Liver (tissue), 9 donors: Measurements from ENCODE around the gene GALNT10. TPM values are rescaled to one million over a fixed set of nuclear protein-coding genes. Genes with fewer than 3 reads are reported as not detected.

Source experiments
- DNase-seq: peaks from one replicate; pipeline ENCODE4 v3.0.0-alpha.2; 2017; ENCODE audit warnings: low spot score
- H3K27ac ChIP-seq, 2 donors: one replicate each; pipeline ENCODE4 v1.7.0; 2013; ENCODE audit warnings: inconsistent platforms in 2 of 2, low read length in 2 of 2, control low read depth in 1 of 2, low read depth in 1 of 2, mild to moderate bottlenecking in 1 of 2
- H3K27me3 ChIP-seq, 4 donors: one replicate each; pipeline versions ENCODE4 v1.6.1 to v1.7.0; 2013; ENCODE audit warnings: low read length in 3 of 4, inconsistent platforms in 1 of 4, mild to moderate bottlenecking in 1 of 4, moderate library complexity in 1 of 4; ENCODE audit not compliant: control insufficient read depth in 4 of 4, insufficient read depth in 4 of 4
- H3K36me3 ChIP-seq, 4 donors: one replicate each; pipeline versions ENCODE4 v1.6.1 to v1.7.0; 2013; ENCODE audit warnings: low read length in 3 of 4, mild to moderate bottlenecking in 3 of 4, low read depth in 1 of 4, moderate library complexity in 1 of 4; ENCODE audit not compliant: control insufficient read depth in 4 of 4, insufficient read depth in 3 of 4
- H3K4me1 ChIP-seq, 4 donors: one replicate each; pipeline versions ENCODE4 v1.6.1 to v1.7.0; 2013; ENCODE audit warnings: low read length in 3 of 4, mild to moderate bottlenecking in 3 of 4, moderate library complexity in 1 of 4; ENCODE audit not compliant: control insufficient read depth in 4 of 4, insufficient read depth in 4 of 4
- H3K4me3 ChIP-seq, 3 donors: one replicate each; pipeline versions ENCODE4 v1.6.1 to v1.7.0; 2013; ENCODE audit warnings: low read length in 3 of 3, control low read depth in 1 of 3, low read depth in 1 of 3, mild to moderate bottlenecking in 1 of 3
- H3K9ac ChIP-seq, 2 donors: one replicate each; pipeline ENCODE4 v1.7.0; 2013; ENCODE audit warnings: low read length in 2 of 2, mild to moderate bottlenecking in 2 of 2, moderate library complexity in 2 of 2, control low read depth in 1 of 2, low read depth in 1 of 2
- H3K9me3 ChIP-seq, 4 donors: one replicate each; pipeline versions ENCODE4 v1.6.1 to v1.7.0; 2013; ENCODE audit warnings: low read length in 3 of 4; ENCODE audit not compliant: control insufficient read depth in 4 of 4
- FOXA1 ChIP-seq: IDR thresholded peaks from 2 replicates; pipeline ENCODE4 v1.6.1; 2016; ENCODE audit warnings: antibody characterized with exemption
- HNF4A ChIP-seq, 2 donors: conservative IDR thresholded peaks; 2 replicates each; pipeline ENCODE4 v1.6.1; 2016; ENCODE audit warnings: antibody characterized with exemption in 2 of 2, mild to moderate bottlenecking in 2 of 2
- HNF4G ChIP-seq: IDR thresholded peaks from 2 replicates; pipeline ENCODE4 v1.6.1; 2016; ENCODE audit warnings: antibody characterized with exemption
- JUND ChIP-seq, 2 donors: IDR thresholded peaks; 2 replicates each; pipeline ENCODE4 v1.6.1; 2016; ENCODE audit warnings: antibody characterized with exemption in 2 of 2
- NR2F2 ChIP-seq: IDR thresholded peaks from 2 replicates; pipeline ENCODE4 v1.6.1; 2016; ENCODE audit warnings: antibody characterized with exemption
- RXRA ChIP-seq, 2 donors: IDR thresholded peaks; 2 replicates each; pipeline ENCODE4 v1.6.1; 2017 to 2018; ENCODE audit warnings: antibody characterized with exemption in 2 of 2, mild to moderate bottlenecking in 1 of 2
- SP1 ChIP-seq: IDR thresholded peaks from 2 replicates; pipeline ENCODE4 v1.6.1; 2018; ENCODE audit warnings: antibody characterized with exemption, mild to moderate bottlenecking
- TAF1 ChIP-seq: conservative IDR thresholded peaks from 2 replicates; pipeline ENCODE4 v1.6.1; 2016; ENCODE audit warnings: antibody characterized with exemption, mild to moderate bottlenecking
- YY1 ChIP-seq: IDR thresholded peaks from 2 replicates; pipeline ENCODE4 v1.6.1; 2016; ENCODE audit warnings: antibody characterized with exemption, mild to moderate bottlenecking
- WGBS: extraction: QIAGEN DNeasy Blood & Tissue Kit; methylation state at CpG from one replicate; pipeline ENCODE4 v1.1.7; 2013; 5-methylcytosine and 5-hydroxymethylcytosine counted together
- polyA plus RNA-seq, 2 donors: library from polyadenylated mRNA; stranded (reverse) in 1 of 2; unstranded in 1 of 2; fragments of 200-250 nt in 1 of 2; fragments of >200 nt in 1 of 2; fragmentation: Nextera tagmentation in 1 of 2; extraction: Ambion mirVana in 1 of 2; gene quantifications; one replicate each; pipeline versions ENCODE4 v1.2.1 to v1.2.3, GENCODE V29; 2013 to 2015
- total RNA-seq, 2 donors: library from RNA; depleted of rRNA; stranded (reverse); fragments of >200 nt; gene quantifications; one replicate each; pipeline ENCODE4 v1.2.3, GENCODE V29; 2014
- TF ChIP-seq, protein P1 (sequence below): IDR thresholded peaks from 2 replicates; pipeline ENCODE4 v1.6.1; 2016; ENCODE audit warnings: antibody characterized with exemption, mild to moderate bottlenecking
- TF ChIP-seq, protein P2 (sequence below): fragments of 150-350 bp; IDR thresholded peaks from 2 replicates; pipeline ENCODE4 v1.5.1; 2017; ENCODE audit warnings: improper control_type of control experiment, low read depth, low read length; ENCODE audit not compliant: missing input control
- donor health status: healthy.
- donor health status: healthy.
- donor health status: healthy.
- donor health status: healthy.
- donor health status: healthy.

The GALNT10 gene
- total and polyA plus RNA-seq, 4 donors: 1.1 to 17.8 (median 5.3) TPM

DNA sequence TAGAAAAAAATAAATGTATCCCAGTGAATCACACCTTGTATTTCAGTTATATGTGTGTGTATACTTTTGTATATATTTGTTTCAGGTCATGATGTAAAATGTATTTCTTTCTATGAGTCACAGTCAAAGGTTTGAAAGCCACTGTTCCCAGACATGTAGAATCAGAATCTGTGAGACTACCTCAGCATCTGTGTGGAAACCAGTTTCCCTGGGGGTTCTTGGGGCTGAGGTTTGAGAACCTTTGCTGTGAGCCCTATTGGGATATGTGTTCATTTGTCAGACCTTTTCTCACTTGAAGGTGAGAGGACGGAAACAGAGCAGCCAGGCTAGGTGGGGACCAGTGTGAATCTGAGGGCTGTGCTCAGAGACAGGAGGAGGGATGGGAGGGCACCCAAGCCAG, 176.6 kb downstream of the GALNT10 start (continued):
- TF ChIP-seq, protein P1, sequence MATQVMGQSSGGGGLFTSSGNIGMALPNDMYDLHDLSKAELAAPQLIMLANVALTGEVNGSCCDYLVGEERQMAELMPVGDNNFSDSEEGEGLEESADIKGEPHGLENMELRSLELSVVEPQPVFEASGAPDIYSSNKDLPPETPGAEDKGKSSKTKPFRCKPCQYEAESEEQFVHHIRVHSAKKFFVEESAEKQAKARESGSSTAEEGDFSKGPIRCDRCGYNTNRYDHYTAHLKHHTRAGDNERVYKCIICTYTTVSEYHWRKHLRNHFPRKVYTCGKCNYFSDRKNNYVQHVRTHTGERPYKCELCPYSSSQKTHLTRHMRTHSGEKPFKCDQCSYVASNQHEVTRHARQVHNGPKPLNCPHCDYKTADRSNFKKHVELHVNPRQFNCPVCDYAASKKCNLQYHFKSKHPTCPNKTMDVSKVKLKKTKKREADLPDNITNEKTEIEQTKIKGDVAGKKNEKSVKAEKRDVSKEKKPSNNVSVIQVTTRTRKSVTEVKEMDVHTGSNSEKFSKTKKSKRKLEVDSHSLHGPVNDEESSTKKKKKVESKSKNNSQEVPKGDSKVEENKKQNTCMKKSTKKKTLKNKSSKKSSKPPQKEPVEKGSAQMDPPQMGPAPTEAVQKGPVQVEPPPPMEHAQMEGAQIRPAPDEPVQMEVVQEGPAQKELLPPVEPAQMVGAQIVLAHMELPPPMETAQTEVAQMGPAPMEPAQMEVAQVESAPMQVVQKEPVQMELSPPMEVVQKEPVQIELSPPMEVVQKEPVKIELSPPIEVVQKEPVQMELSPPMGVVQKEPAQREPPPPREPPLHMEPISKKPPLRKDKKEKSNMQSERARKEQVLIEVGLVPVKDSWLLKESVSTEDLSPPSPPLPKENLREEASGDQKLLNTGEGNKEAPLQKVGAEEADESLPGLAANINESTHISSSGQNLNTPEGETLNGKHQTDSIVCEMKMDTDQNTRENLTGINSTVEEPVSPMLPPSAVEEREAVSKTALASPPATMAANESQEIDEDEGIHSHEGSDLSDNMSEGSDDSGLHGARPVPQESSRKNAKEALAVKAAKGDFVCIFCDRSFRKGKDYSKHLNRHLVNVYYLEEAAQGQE: no peak
- TF ChIP-seq HNF4G: no peak
- no peak for TF ChIP-seq NR2F2

DNA sequence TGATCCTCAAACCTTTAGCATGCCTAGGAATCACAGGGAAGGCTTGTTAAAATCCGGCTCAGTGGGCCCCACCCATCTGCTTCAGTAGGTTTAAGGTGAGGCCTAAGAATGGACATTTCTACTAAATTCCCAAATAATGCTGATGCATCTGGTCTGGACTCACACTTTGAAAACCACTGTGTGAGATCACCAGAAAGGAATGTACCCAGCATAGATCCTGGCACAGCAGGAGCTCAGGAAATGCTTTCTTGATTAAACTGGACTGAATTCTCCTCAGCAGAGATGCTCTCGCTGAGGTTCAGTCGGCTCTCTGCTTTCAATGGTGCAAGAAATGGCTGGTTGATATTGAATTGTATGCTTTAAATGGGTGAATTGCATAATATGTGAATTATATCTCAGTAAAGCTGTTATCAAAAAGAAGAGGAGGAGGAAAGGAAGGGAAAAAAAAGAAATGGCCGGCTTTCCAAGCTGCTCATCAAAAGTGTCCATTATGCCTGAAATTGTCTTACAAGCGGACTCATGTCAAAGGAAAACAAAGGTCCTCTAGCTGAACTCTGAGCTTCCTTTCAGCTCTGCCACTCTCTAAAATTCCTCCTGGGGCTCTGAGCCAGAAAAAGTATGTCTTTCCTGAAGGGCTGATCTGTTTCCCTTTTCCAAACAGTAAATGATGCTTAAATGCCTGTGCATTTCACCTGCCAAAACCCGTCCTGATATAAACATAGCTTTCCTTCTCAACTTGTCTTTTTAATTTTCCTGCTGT, 177.7 kb downstream of the GALNT10 start:
- Histone ChIP-seq H3K4me1 (no peaks in the 10 kb centered on the region), H3K9ac (no peak overlapping the region)
- 78% methylated on average over 6 of the region's 6 CpGs for WGBS

DNA sequence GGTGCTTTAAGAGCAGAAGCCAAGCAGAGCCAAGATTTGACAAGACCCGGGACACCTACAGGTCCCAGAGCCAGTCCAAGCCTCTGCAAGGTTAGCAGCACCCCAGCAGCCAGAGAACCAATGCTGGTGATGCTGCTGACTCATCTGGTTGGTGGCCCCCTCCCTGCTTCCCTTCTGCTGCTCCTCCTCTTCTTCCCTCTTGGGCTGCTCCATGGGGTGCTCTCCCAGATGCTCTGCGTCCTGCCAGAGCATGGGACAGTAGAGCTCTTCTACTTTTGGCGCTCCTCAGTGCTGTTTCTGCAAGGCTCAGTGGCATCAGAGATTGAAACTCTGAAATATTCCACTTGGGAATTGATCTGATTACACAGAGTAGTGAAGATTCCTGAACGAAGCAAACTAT, 179.1 kb downstream of the GALNT10 start:
- DNase-seq: no peak
- no peak overlapping the region for H3K9ac ChIP-seq
- no peaks in the 10 kb centered on the region for H3K4me1 ChIP-seq
- H3K4me3 ChIP-seq: no peak overlapping the region
- H3K27ac ChIP-seq: no peak overlapping the region
- no peaks in the 10 kb centered on the region for H3K27me3 ChIP-seq
- no peak for TF ChIP-seq TAF1
- no peak for TF ChIP-seq HNF4A (conservative IDR thresholded peaks at IDR 0.05)
- TF ChIP-seq, protein P2, sequence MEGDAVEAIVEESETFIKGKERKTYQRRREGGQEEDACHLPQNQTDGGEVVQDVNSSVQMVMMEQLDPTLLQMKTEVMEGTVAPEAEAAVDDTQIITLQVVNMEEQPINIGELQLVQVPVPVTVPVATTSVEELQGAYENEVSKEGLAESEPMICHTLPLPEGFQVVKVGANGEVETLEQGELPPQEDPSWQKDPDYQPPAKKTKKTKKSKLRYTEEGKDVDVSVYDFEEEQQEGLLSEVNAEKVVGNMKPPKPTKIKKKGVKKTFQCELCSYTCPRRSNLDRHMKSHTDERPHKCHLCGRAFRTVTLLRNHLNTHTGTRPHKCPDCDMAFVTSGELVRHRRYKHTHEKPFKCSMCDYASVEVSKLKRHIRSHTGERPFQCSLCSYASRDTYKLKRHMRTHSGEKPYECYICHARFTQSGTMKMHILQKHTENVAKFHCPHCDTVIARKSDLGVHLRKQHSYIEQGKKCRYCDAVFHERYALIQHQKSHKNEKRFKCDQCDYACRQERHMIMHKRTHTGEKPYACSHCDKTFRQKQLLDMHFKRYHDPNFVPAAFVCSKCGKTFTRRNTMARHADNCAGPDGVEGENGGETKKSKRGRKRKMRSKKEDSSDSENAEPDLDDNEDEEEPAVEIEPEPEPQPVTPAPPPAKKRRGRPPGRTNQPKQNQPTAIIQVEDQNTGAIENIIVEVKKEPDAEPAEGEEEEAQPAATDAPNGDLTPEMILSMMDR: no peak
- TF ChIP-seq RXRA (IDR thresholded peaks at IDR 0.05): no peak
- TF ChIP-seq YY1: no peak
- no peak for TF ChIP-seq SP1
- peaks cover 0 to 3% (median 0%) of the 10 kb centered on the region in 4 donors for H3K36me3 ChIP-seq
- no peaks in the 10 kb centered on the region for H3K9me3 ChIP-seq
- 93% methylated on average over 4 of the region's 4 CpGs for WGBS

More for the DNA sequence above, 177.7 kb downstream of the GALNT10 start:
- no peak overlapping the region for H3K27ac ChIP-seq
- no peak for DNase-seq
- peaks cover 0 to 3% (median 0%) of the 10 kb centered on the region in 4 donors for H3K36me3 ChIP-seq
- H3K9me3 ChIP-seq: no peaks in the 10 kb centered on the region
- no peak overlapping the region for H3K4me3 ChIP-seq
- H3K27me3 ChIP-seq: no peaks in the 10 kb centered on the region
- TF ChIP-seq FOXA1: no peak
- TF ChIP-seq JUND (IDR thresholded peaks at IDR 0.05): peak; percentile 61 to 67
